ENCODE results near the gene TNNT1.
"Not testable (repeated sequence)": the region's sequence is repeated elsewhere in the genome, so short reads cannot be mapped to it uniquely, and the experiment has no call there.

The TNNT1 gene

GRCh38 chr19:55149078-55150003 is at the start of gene TNNT1:
Gene TNNT1 (minus strand): TSS chr19:55149206. CDS start chr19:55147157, 2,049 bp downstream.
- DNase-seq: peak; percentile 40

- no peak for DNase-seq
These were observed 49.6 kb upstream of the TNNT1 start for GRCh38 chr19:55198651-55199050.

DNA sequence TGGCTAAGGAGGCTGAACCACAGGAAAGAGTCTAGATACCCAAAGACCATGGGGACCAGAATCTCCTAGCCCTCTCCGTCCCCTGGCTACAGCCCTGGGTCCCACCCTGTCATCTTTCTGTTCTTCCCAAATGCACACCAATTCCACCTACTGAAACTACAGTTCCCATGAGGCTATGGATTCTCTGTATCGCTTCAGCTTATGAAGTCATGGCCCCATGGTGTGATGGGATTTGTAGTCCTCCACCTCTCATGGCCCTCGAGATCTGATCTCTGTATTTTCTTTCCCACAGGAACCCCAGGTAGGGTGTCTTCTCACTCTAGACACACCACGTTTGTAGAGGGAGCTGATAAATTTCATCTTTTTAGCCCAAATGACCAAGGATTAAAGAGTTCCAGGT is 48.5 kb upstream of the TNNT1 start:
- no peak for DNase-seq

DNA sequence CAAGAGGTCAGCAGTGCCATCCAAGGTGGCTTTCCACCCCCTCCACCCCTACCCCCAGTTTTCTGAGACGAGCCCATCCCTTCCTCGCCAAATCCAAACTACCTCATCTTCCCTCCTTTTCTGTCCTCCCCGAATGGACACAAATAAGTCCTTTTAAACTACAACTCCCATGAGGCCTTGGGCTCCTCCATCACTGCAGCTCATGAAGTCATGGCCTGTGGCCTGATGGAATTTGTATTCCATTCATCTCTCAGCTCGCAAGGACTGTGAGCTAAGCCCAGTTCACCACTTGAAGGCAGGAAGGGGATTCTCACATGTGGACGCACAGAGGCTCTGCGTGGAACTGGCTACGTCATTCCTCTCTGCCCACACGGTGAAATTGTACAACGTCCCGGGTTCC is 47.8 kb upstream of the TNNT1 start:
- no peak for DNase-seq

DNA sequence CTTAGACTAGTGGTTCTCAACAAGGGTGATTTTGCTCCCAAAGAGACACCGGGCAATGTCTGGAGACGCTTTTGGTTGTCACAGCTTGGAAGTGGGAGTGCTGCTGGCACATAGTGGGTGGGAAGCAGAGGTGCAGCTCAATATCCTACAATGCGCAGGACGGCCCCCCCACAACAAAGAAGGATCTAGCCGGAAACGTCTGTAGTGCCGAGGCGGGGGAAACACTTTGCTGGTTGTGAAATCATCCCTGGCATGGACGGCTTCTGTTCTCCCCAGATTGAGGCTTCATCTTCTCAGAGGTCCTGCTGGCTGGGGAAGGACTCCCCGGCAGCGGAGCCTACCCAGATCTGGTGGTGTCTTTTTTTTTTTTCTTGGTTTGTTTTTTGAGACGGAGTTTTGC is 44.5 kb upstream of the TNNT1 start:
- no peak for DNase-seq

DNA sequence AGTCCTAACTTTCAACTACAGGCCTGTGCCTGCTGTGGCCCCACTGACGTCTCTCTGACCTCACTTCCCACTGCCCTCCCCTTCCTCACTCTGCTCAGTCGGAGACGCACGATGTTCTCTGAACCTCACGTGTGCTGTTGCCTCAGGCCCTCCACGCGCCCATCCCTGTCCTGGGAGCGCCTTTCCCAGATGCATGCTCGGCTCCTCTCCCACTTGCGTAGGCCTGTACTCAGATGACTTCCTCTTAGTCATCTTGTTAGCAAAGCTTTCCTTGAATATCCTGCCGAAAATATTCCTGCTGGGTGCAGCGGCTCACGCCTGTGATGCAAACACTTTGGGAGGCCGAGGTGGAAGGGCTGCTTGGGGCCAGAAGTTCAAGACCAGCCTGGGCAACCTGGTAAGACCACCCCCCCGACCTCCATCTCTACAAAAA is 40.4 kb upstream of the TNNT1 start:
- peak; percentile 100 for DNase-seq

GRCh38 chr19:55188625-55189024 is 39.6 kb upstream of the TNNT1 start:
- DNase-seq: no peak

DNA sequence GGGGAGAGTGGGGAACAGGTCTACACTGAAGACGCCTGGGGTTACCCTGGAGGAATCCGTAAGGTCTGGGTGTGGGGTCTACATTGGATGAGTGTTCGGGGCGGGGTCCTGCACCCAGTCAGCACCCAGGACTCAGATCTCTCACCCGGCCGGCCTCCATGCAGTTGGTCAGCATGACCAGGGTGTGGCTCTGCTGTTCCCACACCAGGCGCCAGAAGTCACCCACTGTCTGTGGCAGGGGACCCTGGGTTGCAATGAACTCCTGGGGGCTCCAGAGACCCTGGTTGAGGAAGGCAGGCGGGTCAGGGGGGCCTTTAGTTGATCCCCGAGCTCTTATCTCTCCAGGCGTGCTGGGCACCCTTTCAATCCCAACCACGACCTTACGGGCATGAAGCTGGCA is 37.1 kb upstream of the TNNT1 start:
- DNase-seq: no peak

DNA sequence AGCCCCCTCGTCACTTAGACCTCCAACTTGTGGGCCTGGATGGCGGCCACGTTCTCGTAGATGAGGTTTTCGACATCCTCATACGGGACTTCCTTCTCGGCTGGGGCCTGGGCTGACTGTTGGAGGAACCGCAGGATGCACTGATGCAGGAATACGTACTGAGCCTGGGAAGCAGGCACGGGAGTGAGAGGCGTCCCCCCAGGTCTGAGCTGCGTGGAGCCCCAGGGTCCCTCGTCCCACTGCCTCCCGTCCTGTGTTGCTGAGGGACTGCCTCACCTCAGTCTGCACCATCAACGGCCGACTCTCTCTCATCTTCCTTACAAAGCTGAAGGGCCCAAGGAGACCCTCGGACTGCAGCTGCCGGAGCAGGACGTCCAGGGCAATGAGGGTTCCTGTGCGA is 32.7 kb upstream of the TNNT1 start:
- DNase-seq: no peak

- peak; percentile 67 for DNase-seq
These were observed 30.8 kb upstream of the TNNT1 start, which contains the start of gene SYT5 for GRCh38 chr19:55179606-55180484. Gene SYT5 (minus strand): TSS chr19:55180289. CDS start chr19:55179041, 1,248 bp downstream.

GRCh38 chr19:55178781-55179599 is 30.0 kb upstream of the TNNT1 start:
- DNase-seq: peak; percentile 80

GRCh38 chr19:55176076-55176475 is 27.1 kb upstream of the TNNT1 start:
- peak; percentile 33 for DNase-seq

- DNase-seq: no peak
These were observed 26.3 kb upstream of the TNNT1 start for GRCh38 chr19:55175117-55175867.

DNA sequence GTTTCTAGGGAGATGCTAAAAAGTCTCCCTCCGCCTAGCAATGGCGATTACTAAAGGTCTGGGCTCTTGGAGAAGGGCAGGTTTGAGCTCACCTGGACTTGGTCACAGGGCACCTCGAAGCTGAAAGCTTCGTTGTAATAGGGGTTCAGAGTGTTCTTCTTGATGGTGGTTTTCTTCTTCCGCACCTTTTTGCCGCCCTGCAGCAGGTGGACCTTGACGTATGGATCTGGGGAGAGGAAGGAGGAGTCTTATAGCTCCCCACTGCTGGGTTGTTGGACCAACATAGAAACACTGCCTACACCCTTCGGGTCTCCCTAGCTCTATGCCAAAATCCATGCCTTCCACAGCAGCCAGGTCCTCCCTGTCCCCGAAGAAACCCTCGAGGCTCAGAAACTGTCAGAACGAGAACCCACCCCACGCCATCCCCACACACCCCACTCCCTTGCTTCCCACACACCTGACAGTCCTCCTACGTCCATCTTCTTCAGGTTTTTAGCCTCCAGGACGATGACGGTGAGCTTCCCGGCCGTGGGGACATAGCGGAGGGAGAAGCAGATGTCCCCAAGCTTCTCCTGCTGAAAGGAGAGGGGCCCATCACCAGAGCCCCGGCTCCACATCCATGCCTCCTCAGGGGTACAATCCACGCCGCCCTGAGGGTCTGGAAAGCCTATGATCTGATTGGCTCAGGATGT is 25.6 kb upstream of the TNNT1 start:
- no peak for DNase-seq

DNA sequence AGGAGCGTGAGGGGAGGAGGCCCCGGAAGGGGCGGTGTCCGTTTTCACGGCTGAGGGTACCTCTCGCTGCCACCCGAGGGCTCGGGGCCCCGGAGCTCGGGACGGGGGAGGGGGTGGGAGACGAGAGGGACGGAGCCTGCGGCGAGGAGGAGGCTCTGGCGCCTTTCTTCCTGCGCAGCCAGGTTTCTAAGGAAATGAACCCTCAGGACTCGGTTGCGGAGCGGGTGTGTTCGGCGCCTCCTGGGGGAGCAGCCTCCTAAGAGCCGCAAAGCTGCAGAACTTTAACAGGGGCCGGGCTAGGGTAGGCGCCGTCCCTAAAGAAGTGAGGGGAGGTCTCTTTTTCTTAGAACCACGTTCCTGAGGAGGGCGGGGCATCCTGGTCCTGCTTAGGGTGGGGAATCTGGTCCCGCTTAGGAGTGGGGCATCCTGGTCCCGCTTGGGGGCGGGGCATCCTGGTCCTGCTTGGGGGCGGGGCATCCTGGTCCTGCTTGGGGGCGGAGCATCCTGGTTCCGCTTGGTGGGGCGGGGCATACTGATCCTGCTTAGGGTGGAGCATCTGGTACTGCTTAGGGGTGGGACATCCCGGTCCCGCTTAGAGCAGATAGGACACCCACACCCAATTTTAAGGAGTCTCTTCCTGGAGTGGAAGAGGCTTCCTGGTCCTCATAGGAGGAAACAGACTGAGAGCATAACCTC is 24.9 kb upstream of the TNNT1 start:
- DNase-seq: peak; percentile 91

GRCh38 chr19:55173186-55173713 is 24.2 kb upstream of the TNNT1 start:
- no peak for DNase-seq

- DNase-seq: peak; percentile 93
These were observed 23.7 kb upstream of the TNNT1 start for GRCh38 chr19:55172741-55173140.

DNA sequence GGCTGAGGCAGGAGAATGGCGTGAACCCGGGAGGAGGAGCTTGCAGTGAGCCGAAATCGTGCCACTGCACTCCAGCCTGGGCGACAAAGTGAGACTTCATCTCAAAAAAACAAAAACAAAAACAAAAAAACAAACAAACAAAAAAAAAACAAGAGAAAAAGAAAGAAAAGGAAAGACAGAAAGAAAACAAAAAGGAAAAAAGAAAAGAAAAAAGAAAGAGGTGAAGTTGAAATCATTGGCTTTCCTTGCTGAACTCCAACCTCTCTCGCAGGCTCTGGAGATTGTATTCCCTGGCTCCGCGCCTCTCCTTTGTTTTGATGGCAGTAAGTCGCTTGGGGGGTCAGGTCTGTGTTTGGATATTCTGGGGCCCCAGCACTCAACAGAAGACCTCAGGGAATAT is 23.3 kb upstream of the TNNT1 start:
- not testable (repeated sequence) for DNase-seq

- no peak for DNase-seq
These were observed 22.4 kb upstream of the TNNT1 start for GRCh38 chr19:55171440-55171839.

DNA sequence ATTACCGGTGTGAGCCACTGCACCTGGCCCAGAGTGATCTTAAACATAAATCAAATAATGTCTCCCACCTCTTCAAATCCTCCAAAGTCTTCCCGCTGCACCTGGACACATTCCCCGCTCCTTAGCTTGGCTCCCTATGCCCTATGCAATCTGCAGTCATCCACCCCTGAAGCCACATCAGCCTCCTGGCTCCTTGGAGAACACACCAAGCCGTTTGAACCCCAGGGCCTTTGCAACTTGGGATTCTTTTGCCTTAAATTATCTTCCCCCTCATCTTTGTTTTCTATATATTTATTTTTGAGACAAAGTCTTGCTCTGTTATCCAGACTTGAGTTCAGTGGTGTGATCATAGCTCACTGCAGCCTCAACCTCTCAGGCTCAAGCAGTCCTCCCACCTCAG is 20.1 kb upstream of the TNNT1 start:
- DNase-seq: no peak

Data from NCI-H226 (cell line).